HG02943 (cell line): ENCODE measurements around the gene TCEAL7.
"Not testable (repeated sequence)": the region's sequence is repeated elsewhere in the genome, so short reads cannot be mapped to it uniquely, and the experiment has no call there.

Experiments used
- ATAC-seq: cut with Tn5 transposase; IDR thresholded peaks from one replicate; pipeline ENCODE4 v1.9.1; 2021; ENCODE audit warnings: mild to moderate bottlenecking, low read depth, moderate library complexity; ENCODE audit not compliant: unreplicated experiment

TCEAL7 gene

GRCh38 chrX:103329991-103330390 lies at the start of gene TCEAL7:
TSS of gene TCEAL7 (plus strand) at chrX:103330239. CDS start at chrX:103331404, 1,165 bp downstream.
- no peak for ATAC-seq

- no peak for ATAC-seq
These were observed 36.9 kb upstream of the TCEAL7 start for GRCh38 chrX:103293118-103293517.

- no peak for ATAC-seq
These were observed 25.3 kb upstream of the TCEAL7 start for GRCh38 chrX:103304705-103305104.

- ATAC-seq: not testable (repeated sequence)
These were observed 24.4 kb upstream of the TCEAL7 start for GRCh38 chrX:103305666-103306065.

GRCh38 chrX:103309860-103310554 lies 20.0 kb upstream of the TCEAL7 start:
- ATAC-seq: no peak

- ATAC-seq: peak; percentile 90
These were observed 19.3 kb upstream of the TCEAL7 start, which contains the start of gene BEX2 for GRCh38 chrX:103310555-103311398. TSS of gene BEX2 (minus strand) at chrX:103310990. CDS start at chrX:103309976, 1,014 bp downstream.

GRCh38 chrX:103311399-103311780 lies 18.6 kb upstream of the TCEAL7 start:
- ATAC-seq: no peak

- ATAC-seq: no peak
These were observed 746 bp downstream of the TCEAL7 start for GRCh38 chrX:103330681-103331288.

GRCh38 chrX:103338663-103339062 lies 8.6 kb downstream of the TCEAL7 start:
- ATAC-seq: no peak

GRCh38 chrX:103343105-103343504 lies 13.1 kb downstream of the TCEAL7 start:
- ATAC-seq: no peak

GRCh38 chrX:103344606-103345005 lies 14.6 kb downstream of the TCEAL7 start:
- ATAC-seq: no peak

- ATAC-seq: no peak
These were observed 17.8 kb downstream of the TCEAL7 start for GRCh38 chrX:103347682-103348397.

GRCh38 chrX:103356130-103356798 lies 26.2 kb downstream of the TCEAL7 start, which contains the start of gene TCEAL9:
TSS of gene TCEAL9 (plus strand) at chrX:103356506. CDS start at chrX:103357685, 1,179 bp downstream.
- ATAC-seq: no peak

- ATAC-seq: no peak
These were observed 26.8 kb downstream of the TCEAL7 start for GRCh38 chrX:103356858-103357257.

GRCh38 chrX:103357871-103358270 lies 27.8 kb downstream of the TCEAL7 start:
- no peak for ATAC-seq

GRCh38 chrX:103359605-103360004 lies 29.6 kb downstream of the TCEAL7 start:
- not testable (repeated sequence) for ATAC-seq

GRCh38 chrX:103360092-103360491 lies 30.1 kb downstream of the TCEAL7 start:
- ATAC-seq: no peak

GRCh38 chrX:103360916-103361315 lies 30.9 kb downstream of the TCEAL7 start:
- no peak for ATAC-seq

GRCh38 chrX:103361798-103362197 lies 31.8 kb downstream of the TCEAL7 start:
- ATAC-seq: no peak

GRCh38 chrX:103362474-103362873 lies 32.4 kb downstream of the TCEAL7 start:
- ATAC-seq: no peak
